Posterior cingulate gyrus (tissue), 11 donors: ENCODE results near the gene MLKL.
A peak's percentile ranks its signal among the peaks of the same experiment; 100 is the strongest.

Source experiments
- DNase-seq, 10 donors: peaks; one replicate each; pipeline versions ENCODE4 v3.0.0 to v3.0.0-alpha.2; 2020 to 2021; ENCODE audit warnings: mixed read lengths in 3 of 10
- intact Hi-C: fragments of 100-400 bp; cut with DNase I; formaldehyde crosslinking; loops from one replicate; pipeline ENCODE4 v1.15.1; 2023

The MLKL gene

DNA sequence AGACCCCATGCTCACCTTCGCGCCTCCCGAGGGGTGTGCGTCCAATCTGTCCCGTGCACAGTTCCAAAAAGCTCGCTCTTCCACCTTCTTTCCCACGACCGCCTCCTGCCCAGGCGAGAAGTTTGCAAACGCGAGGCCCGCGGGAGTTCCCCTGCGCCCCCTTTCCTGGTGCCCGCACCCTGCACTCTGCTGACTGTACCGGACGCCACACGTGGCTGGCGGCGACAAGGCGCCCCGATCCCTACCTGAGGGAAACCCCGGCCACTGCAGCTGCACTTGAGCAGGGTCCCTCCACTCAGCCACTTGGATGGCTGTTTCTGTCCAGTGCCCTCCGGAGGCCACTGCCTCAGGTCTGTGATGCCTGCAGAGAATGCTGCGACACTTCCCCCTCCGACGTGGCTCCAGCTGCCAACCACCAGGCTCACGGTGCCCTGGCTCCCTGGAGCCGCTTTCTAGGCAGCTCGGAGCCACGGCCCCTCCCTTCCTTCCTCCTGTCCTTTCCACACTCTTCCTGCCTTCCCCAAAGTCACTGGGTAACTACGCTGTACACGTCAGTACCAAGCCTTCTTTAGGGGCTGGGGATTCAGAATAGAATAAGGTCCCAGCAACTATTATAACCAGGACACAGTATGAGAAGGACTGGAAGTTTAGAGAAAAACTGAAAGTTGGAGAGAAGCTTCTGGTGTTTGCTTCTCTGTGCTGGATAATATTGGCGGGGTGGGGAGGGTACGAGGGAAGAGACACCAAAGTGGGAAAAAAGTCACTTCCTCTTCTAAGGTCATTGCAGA, at the start of gene MLKL:
Gene MLKL, minus strand, starts transcription at position 425 of the 788 bp plus-strand sequence. CDS start 5,105 bp downstream, outside the sequence.
- intact Hi-C loops, result loop anchor here (10.0 kb wide), 1 partner anchor 294 kb away; the partner anchor contains the start of gene ZNRF1
- peak in 1 of 10 donors; percentile 85 for DNase-seq

DNA sequence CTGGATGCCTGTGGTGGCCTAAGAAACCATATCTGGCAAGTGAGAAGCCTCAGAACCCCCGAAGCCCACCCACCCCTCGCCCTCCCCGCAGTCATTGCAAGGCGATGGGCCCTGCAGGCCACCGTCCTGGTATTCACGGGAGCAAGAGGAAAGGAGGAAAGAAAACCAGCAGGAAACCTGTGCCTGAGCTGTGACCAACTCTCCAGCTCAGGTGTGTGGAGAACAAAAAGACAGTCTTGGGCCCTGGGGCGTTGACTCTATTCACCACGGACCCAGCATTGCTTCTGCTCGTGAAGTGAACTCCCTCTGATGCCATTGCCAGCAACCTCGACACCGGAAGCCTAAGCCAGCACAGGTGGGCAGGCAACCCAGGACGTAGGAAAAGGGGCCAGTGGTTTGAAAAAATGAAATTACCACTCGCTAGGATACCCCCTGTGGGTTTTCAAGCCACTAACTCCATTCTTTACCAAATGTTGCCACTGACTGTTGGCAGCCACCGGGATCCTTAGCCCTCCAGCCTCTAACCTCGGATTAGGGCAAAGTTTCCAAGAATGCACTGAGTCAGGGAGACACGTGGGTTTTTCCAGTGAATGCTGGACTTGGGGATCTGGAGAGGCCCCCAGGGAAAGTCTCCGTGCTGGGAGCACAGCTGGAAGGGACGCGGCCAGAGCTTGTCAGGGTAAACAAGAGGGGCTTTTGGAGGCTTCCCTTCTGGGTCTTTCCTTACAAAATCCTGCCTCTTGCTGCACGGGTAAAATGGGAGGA, 48.8 kb upstream of the MLKL start:
- intact Hi-C loops, result loop anchor here (2.0 kb wide), 1 partner anchor 25 kb away; no protein-coding TSS in a partner anchor
- peak in 1 of 10 donors; percentile 77 for DNase-seq

DNA sequence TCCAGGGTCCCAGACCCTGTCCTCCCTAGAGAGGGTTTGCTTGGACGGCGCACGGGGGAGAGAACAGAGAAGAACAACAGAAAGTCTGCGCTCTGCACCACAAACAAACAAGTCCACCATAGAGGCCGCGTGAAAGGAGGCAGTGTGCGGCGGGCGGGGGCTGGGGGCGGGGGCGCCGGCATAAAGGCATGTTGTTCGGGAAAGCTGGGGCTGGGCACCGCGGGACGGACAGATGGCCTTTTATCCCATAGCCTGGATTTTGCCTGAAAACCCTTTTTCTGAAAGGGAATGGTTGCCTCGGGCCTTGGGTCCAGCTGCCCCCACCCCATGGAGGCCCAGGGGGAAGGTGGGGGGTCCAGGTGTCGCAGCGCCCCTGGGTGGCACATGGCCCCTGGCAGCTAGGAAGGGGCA, 48.0 kb upstream of the MLKL start:
- intact Hi-C loops, result loop anchor here (2.0 kb wide), 1 partner anchor 24 kb away; no protein-coding TSS in a partner anchor
- peak; percentile 53 to 94 (median 74) for DNase-seq

DNA sequence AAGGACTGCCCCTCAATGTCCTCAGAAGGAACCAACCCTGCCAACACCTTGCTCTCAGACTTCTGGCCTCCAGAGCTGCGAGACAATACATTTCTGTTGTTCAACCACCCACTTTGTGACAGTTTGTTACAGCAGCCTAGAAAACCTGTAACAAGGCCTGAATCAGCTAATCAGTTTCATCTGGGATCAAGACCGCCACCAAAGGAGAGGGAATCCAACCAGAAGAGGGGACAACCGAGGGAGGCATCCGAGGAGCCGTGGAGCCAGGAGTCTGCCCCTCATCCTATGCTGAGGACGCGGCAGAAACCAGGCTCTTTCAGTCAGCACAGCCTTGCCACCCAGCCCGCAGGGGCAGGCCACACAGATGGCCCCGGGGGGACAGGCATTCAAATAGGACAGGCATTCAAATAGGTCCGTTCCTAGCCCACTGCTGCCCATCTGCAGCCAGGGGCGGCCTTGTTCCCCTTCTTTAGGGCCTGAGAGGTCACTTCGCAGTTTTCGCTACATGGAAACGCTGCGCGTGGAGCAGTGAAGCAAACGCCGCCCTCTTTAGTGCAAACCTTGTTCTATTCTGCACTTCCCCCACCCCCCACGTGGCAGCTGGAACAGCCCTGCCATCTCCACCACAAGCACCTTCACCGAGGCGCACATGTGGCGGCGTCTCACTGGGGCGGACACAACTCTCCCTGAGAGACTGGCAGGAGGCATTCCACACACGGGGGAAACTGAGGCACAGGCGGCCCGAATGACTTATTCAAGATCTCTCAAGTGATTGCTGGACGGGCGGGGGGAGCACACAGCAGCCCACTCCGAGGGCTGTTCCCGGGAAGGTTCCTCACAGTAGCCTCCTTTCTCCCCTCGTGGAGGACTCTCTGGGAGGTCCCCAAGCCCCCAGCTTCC, 47.3 kb upstream of the MLKL start:
- intact Hi-C loops, result loop anchor here (2.0 kb wide), 1 partner anchor 23 kb away; no protein-coding TSS in a partner anchor
- DNase-seq, result peak in 8 of 10 donors; percentile 40 to 94 (median 68)

DNA sequence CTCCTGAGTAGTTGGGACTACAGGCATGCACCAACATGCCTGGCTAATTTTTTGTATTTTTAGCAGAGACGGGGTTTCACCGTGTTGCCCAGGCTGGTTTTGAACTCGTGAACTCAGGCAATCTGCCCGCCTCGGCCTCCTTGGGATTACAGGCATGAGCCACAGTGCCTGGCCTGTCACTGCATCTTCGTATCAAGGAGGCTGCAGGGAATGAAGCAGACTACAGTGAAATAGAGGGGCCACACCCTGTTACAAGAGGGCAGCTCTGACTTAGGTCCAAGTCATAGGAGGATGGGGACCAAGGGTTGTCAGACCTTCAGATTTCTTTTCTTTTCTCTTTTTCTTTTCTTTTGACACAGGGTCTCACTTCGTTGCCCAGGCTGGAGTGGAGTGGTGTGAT, 45.3 kb upstream of the MLKL start:
- peak in 1 of 10 donors; percentile 21 for DNase-seq
- intact Hi-C loops, result no loop called here

DNA sequence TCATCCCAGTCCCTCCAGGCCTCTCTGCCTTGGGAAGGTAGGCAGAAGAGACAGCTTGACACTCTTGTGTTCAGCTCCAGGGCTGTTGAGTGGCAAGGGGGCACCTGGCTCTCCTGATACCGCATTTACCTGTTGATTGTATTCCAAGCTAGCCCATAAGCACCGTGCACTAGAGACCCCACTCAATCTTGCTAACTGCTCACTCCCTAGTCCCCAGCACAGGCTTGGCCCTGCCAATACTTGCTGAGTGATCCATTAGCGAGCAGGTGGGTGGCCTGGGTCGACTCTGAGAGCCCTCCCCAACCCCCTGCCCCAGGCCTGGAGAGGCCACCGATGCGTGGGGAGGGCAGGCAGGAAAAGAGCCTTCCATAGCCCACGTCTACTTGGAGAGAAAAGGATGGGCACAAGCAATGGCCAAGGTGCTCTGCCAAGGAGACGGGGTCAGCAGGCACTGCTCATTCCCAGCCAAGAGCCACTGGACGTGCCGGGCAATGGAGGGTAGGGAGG, 44.5 kb upstream of the MLKL start:
- DNase-seq, result peak in 1 of 10 donors; percentile 67
- intact Hi-C loops, result no loop called here

DNA sequence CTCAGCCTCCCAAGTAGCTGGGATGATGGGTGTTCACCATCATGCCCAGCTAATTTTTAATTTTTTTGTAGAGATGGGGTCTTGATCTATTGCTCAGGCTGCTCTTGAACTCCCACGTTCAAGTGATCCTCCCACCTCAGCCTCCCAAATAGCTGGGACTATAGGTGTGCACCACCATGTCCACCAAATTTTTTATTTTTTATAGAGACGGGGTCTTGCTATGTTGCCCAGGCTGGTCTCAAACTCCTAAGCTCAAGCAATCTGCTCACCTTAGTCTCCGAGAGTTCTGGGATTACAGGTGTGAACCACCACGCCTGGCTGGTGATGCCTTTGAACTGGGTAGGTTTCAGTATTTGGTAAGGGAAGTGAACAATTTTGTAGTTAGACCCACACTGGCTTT, 43.9 kb upstream of the MLKL start:
- peak in 1 of 10 donors; percentile 29 for DNase-seq
- intact Hi-C loops, result no loop called here

DNA sequence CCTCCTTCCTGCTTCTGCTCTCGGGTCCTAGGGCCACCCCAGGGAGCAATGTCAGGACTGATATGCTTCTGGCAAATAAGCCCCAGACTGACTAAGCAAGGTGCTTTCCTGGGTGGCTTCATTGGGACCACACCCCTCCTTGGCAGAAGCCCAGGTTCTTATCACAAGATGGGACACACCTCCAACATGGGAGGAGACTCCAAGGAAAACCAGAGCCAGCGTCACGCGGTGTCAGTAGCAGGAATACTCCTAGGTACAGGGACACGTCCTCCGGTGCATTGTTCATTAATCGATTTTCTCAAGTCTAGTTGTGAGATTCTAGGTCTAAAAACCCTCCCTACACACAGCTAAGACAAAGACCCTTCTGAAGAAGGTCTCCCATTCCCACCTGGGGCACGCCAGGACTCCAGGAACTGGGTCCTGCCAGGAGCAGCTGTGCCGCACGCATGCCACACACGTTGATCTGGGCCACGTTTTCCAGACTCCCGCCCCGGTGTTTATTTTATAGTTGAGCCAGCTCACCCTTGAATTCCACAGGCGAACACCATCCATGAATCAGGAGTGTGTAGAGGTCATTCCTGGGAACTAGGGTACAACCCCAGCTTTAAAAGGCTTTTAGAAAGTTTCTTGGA, 43.1 kb upstream of the MLKL start:
- peak in 2 of 10 donors; percentile 31 to 72 for DNase-seq

DNA sequence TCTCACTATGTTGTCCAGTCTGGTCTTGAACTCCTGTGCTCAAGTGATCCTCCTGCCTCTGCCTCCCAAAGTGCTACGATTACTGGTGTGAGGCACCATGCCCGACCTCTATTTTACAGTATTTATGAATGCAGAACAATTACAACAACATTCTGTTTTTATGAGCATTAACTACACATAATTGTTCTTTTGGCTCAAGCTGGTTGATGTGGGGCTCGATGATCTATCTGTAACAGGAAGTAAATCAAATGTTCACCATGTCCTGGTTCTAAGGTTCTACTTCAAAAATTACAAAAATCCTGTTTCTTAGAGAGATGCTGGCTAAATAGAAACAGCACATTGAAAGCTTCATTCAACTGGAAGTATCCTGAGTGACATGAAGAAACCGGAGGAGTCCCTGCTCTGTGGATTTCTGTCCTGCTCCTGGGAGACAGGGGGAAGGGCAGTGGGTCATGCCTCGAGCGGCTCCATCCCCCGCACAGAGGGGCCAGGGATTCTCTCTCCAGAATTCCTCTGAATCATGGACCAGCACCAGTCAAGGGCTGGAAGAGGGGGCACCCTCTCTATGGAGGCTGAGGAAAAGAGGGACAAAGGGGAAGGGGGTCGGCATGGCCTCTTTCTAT, 42.5 kb upstream of the MLKL start:
- intact Hi-C loops, result no loop called here
- DNase-seq, result peak in 1 of 10 donors; percentile 46

More for the DNA sequence above, 43.1 kb upstream of the MLKL start:
- intact Hi-C loops, result no loop called here

DNA sequence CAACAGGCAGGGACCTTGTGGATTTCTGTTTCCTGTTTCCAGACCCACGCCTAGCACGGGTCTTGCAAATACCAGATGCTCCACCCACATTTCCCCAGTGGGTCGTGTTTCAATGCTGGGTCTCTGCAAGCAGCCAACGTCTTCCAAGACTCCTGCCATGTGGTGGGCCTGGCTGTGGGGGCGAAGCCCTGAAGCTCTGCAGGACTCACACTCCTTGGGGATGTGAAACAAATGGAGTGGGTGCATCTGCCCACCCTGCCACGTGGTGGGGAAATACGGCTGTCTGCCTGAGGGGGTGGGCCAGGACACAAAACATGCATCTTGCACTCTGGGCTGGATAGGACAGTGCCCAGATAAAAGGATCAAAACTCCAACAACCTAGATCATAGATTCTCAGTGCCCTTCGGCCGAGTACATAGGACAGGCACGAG, 41.4 kb upstream of the MLKL start:
- intact Hi-C loops, result no loop called here
- peak in 2 of 10 donors; percentile 39 to 75 for DNase-seq

DNA sequence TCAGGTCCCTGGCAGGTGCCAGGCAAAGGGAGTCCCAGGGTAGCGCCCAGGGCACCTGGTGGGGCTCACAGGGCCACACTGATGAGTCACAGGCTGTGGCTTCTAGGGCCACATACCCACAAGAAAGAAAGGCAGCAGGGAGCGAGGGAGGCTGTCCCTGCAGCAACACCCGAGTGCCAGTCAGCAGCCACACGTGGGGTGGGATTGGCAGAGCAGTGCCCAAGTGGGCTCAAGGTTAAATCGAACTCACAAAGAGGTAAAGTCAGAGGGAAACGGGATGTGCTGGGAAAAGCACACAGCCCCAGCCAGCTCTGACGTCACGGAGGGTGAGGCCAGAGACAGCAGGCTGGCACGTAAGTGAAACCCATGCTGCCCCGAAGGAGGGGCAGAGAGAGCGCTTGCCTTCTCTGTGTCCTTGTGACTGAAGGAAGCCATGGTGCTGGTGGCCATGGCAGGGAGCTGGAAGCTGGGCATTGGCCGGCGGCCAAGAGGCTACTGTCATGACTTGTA, 40.2 kb upstream of the MLKL start:
- DNase-seq, result peak; percentile 46 to 96 (median 76)
- intact Hi-C loops, result no loop called here

DNA sequence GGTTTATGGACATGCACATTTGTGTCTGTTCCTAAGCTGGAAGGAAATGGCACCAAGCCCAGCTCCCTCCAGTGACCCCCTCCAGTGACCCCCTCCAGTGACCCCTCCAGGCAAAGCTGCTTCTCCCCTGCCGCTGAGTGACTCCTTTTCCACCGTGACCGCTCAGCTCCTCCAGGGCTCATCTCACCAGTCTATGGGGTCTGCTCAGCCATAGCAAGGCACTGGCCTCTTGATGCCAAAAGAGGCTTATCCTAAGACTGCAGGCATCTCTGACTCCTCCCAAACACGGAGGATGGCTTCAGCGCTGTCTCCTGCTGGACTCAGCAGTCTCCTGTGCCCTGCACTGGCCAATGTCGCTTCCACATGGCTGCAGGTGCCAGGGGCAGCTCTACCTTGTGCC, 38.6 kb upstream of the MLKL start:
- intact Hi-C loops, result no loop called here
- peak in 1 of 10 donors; percentile 74 for DNase-seq

DNA sequence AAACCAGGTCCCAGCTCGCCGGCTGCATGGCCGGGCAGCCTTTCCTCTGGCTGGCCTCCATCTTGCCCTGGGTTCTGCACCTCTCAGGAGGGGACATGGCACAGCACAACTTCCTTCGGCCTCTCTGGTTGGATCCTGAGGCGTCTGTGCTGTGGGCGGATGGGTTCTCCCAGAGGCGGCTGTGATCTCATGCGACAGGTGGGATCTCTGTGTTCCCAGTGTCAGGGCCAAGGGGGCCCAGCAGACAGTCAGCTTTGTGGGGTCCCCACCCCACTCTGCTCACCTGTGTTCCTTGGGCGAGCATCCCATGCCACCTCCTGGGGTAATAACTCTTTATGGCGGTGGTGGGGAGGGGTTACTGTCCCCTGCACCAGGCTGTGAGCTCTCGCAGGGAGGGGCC, 38.2 kb upstream of the MLKL start:
- intact Hi-C loops, result no loop called here
- DNase-seq, result peak in 1 of 10 donors; percentile 69

DNA sequence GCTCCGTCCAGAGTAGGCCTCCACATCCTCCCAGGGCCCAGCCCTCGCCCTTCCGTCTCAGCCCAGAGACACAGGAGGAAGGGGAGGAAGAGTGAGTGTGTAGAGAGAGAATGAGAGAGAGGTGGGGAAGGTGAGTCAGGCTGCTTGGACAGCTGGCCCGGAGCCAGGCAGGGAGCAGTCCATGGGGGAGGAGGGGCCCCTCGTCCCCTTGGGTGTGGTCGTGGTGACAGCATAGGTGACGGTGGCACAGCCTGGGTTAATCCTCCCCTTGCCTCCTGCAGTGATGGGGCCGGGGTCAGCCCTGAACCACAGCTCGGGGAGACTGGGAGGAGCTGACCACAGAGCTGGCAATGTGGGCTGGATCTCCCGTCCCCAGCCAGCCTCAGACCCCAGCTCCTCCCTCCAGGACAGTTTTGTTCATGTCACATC, 37.5 kb upstream of the MLKL start:
- no peak for DNase-seq
- intact Hi-C loops, result no loop called here

DNA sequence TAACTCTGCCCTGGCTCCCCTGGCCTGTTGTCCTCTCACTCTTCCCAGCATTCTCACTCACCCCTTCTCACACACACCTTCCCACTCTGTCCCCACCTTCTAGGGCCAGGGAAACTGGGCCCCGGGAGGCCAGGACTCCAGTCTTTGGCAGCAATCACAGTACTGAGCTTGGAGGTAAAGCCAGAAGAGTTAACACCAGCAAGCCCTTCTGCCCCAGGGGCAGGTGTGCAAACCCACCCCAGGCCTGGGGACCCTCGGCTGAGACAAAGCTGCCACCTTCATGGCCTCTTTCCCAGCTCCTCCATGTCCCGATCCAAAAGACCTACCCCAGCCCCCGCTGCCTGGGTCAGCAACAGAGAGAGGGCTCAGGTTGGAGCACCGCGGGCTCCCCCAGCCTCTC, 36.9 kb upstream of the MLKL start:
- intact Hi-C loops, result no loop called here
- DNase-seq, result no peak

DNA sequence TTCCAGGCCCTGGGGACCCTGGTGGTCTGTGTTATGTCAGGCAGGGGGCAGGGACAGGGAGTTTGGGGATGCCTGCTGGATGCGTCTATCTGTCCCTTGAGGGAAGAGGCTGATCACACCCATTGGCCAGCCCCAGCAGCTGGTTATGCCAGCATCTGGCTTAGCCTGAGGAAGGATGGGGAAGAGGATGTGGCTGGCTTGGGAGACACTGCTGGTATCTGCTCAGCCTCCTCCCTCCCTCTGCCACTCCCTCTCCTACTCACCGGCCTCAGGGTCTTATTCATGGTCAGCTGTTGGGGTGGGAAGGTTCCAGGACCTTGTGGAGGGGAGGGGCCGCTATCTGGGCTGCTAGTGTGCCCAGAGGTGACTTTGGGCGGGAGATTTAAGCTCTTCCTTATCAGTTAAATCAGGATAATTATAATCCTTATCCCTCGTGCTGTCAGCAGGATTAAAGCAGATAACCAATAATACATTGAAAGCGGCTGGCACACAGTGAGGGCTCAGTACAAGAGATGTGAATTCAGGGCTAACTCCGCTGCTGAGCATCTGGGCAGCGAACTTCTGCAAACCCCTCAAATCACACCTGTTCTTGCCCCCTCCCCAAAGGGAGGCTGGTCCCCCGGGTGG, 36.0 kb upstream of the MLKL start:
- no peak for DNase-seq
- intact Hi-C loops, result no loop called here

DNA sequence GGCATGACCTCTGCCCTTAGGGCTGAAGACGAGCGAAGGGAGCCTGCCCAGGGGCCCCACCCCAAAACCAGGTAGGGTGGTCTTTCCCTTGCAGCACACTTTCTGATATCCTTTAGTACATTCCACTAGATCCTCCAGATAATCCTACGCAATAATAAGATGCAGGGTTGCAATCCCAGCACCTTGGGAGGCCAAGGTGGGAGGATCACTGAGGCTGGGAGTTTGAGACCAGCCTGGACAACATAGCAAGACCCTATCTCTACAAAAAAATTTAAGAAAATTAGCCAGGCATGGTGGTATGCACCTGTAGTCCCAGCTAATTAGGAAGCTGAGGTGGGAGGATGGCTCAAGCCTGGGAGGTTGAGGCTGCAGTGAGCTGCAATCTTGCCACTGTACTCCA, 34.9 kb upstream of the MLKL start:
- DNase-seq, result no peak
- intact Hi-C loops, result no loop called here

DNA sequence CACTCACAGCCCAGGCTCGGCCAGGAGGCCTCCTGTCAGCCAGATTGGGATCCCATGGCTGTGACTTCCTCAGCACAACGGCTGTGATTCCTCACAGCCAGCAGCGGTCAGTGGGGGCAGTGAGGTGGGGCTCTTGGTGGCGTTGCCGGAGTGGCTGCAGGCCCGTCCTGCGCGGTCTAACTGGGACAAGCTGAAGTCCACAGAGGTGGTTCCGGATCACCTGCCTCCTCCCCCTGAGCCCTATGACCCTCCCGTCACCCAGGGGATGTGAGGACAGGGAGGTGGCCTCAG, 34.4 kb upstream of the MLKL start:
- no peak for DNase-seq

More for the DNA sequence above, 34.4 kb upstream of the MLKL start:
- intact Hi-C loops, result no loop called here
